ENCODE results near the gene UBE2G1.

The UBE2G1 gene

GRCh38 chr17:4333041-4333440, 33.4 kb downstream of the UBE2G1 start:
- no peak for DNase-seq

GRCh38 chr17:4332296-4332970, 34.0 kb downstream of the UBE2G1 start:
- no peak for DNase-seq

GRCh38 chr17:4331614-4332013, 34.9 kb downstream of the UBE2G1 start:
- DNase-seq = peak; percentile 44

GRCh38 chr17:4329838-4330237, 36.6 kb downstream of the UBE2G1 start:
- no peak for DNase-seq

- no peak for DNase-seq
Measured at GRCh38 chr17:4327606-4328005, 38.9 kb downstream of the UBE2G1 start.

- DNase-seq = no peak
Measured at GRCh38 chr17:4326608-4327007, 39.9 kb downstream of the UBE2G1 start.

- no peak for DNase-seq
Measured at GRCh38 chr17:4326112-4326511, 40.4 kb downstream of the UBE2G1 start.

GRCh38 chr17:4324463-4324862, 42.0 kb downstream of the UBE2G1 start:
- DNase-seq = no peak

- no peak for DNase-seq
Measured at GRCh38 chr17:4319221-4319620, 47.3 kb downstream of the UBE2G1 start.

- no peak for DNase-seq
Measured at GRCh38 chr17:4318596-4318995, 47.9 kb downstream of the UBE2G1 start.

- no peak for DNase-seq
Measured at GRCh38 chr17:4318186-4318585, 48.3 kb downstream of the UBE2G1 start.

GRCh38 chr17:4317610-4318009, 48.9 kb downstream of the UBE2G1 start:
- no peak for DNase-seq

GRCh38 chr17:4316648-4317047, 49.8 kb downstream of the UBE2G1 start:
- no peak for DNase-seq

- DNase-seq = no peak
Measured at GRCh38 chr17:4314618-4315017, 51.9 kb downstream of the UBE2G1 start.

GRCh38 chr17:4314179-4314578, 52.3 kb downstream of the UBE2G1 start:
- no peak for DNase-seq

GRCh38 chr17:4313221-4314114, 53.0 kb downstream of the UBE2G1 start:
- no peak for DNase-seq

GRCh38 chr17:4310354-4311060, 56.0 kb downstream of the UBE2G1 start:
- peak; percentile 7 for DNase-seq

- DNase-seq = no peak
Measured at GRCh38 chr17:4309897-4310296, 56.6 kb downstream of the UBE2G1 start.

GRCh38 chr17:4307179-4307930, 59.1 kb downstream of the UBE2G1 start:
- DNase-seq = no peak

- DNase-seq = no peak
Measured at GRCh38 chr17:4305224-4305623, 61.3 kb downstream of the UBE2G1 start.

- peak; percentile 79 for DNase-seq
Measured at GRCh38 chr17:4304417-4305027, 62.0 kb downstream of the UBE2G1 start.

- no peak for DNase-seq
Measured at GRCh38 chr17:4301066-4301465, 65.4 kb downstream of the UBE2G1 start.
